HepG2 (cell line): Measurements from ENCODE around the gene KIAA1958. TPM values are rescaled to one million over a fixed set of nuclear protein-coding genes. Genes with fewer than 3 reads are reported as not detected.

Experiments used
- ATAC-seq: fragments of 200-7000 bp; cut with Tn5 transposase; 3 replicates; pipeline ENCODE4 v1.9.1; 2020; ENCODE audit warnings: mild to moderate bottlenecking, moderate library complexity
- BruUV-seq: library from RNA; stranded (reverse); fragments of 400-500 nt; replicated peaks from 2 replicates; lab custom pipeline; 2021; lab: Mats Ljungman, UMichigan
- CTCF ChIA-PET: fragments of 300-600 bp; formaldehyde crosslinking; extraction: SDS; loops from one replicate; lab custom pipeline; 2021; ENCODE audit warnings: low total read pairs, inconsistent platforms, low intra/inter-chr PET ratio; lab: Yijun Ruan, JAX
- POLR2A ChIA-PET: fragments of 350-600 bp; sonication (Branson Sonifier 250); formaldehyde crosslinking; loops from one replicate; lab custom pipeline; 2020; ENCODE audit warnings: antibody characterized with exemption, inconsistent platforms; lab: Yijun Ruan, JAX
- DNase-seq: peaks from one replicate; pipeline ENCODE4 v3.0.0-alpha.2; 2015; ENCODE audit warnings: low spot score
- FAIRE-seq: peaks from 3 replicates; lab custom pipeline; 2011; peaks lifted over from hg19 to GRCh38; lab: Jason Lieb, UNC
- H2AFZ ChIP-seq: one replicate; pipeline ENCODE4 v1.6.1; 2011; ENCODE audit warnings: low read length, inconsistent platforms
- H3K27ac ChIP-seq: fragments of 300-600 bp; 3 replicates; pipeline ENCODE4 v1.8.0; 2011; ENCODE audit warnings: mixed run types, mild to moderate bottlenecking, mixed read lengths, low read length, inconsistent platforms; ENCODE audit not compliant: insufficient read depth; ENCODE audit errors: extremely low read length
- H3K27me3 ChIP-seq, 2 experiments: fragments of 200-600 bp in 1 of 2; 2 replicates in 1 of 2; 3 replicates in 1 of 2; pipeline versions ENCODE4 v1.6.0 to v1.8.0; 2011; ENCODE audit warnings: low read length in 2 of 2, mild to moderate bottlenecking in 2 of 2, moderate library complexity in 2 of 2, inconsistent platforms in 1 of 2; ENCODE audit not compliant: insufficient read depth in 2 of 2, control insufficient read depth in 1 of 2
- H3K36me3 ChIP-seq, 2 experiments: fragments of 200-600 bp in 1 of 2; replicated peaks in 1 of 2; 2 replicates in 1 of 2; 3 replicates in 1 of 2; pipeline versions ENCODE4 v1.5.1 to v1.8.0; 2011; ENCODE audit warnings: low read length in 2 of 2, inconsistent platforms in 1 of 2; ENCODE audit not compliant: insufficient read depth in 2 of 2, control insufficient read depth in 1 of 2
- H3K4me1 ChIP-seq: 2 replicates; pipeline ENCODE4 v1.5.1; 2012; ENCODE audit warnings: low read length, inconsistent platforms; ENCODE audit not compliant: insufficient read depth
- H3K4me2 ChIP-seq: 2 replicates; pipeline ENCODE4 v1.6.0; 2011; ENCODE audit warnings: low read depth, low read length, inconsistent platforms
- H3K4me3 ChIP-seq, 3 experiments: fragments of 200-600 bp in 1 of 3; sonication (generic), shearing (Covaris generic) in 1 of 3; replicated peaks in 1 of 3; 2 replicates each; pipeline ENCODE4 v1.5.1; 2011 to 2016; ENCODE audit warnings: low read length in 3 of 3, inconsistent platforms in 2 of 3, low read depth in 2 of 3, mild to moderate bottlenecking in 2 of 3, control low read depth in 1 of 3, mixed read lengths in 1 of 3; ENCODE audit not compliant: insufficient read depth in 1 of 3
- H3K79me2 ChIP-seq: one replicate; pipeline ENCODE4 v1.6.1; 2011; ENCODE audit warnings: low read length, inconsistent platforms; ENCODE audit not compliant: insufficient read depth
- H3K9ac ChIP-seq: 2 replicates; pipeline ENCODE4 v1.6.0; 2011; ENCODE audit warnings: mild to moderate bottlenecking, low read depth, low read length, inconsistent platforms; ENCODE audit not compliant: insufficient read depth
- H3K9me3 ChIP-seq: 2 replicates; pipeline ENCODE4 v1.5.1; 2012; ENCODE audit warnings: mild to moderate bottlenecking, low read length
- H4K20me1 ChIP-seq: 2 replicates; pipeline ENCODE4 v1.6.0; 2011; ENCODE audit warnings: inconsistent platforms, mild to moderate bottlenecking, low read length, moderate library complexity; ENCODE audit not compliant: insufficient read depth
- ASH2L ChIP-seq: fragments of 300-600, 200-600 bp; sonication (generic); IDR thresholded peaks from 2 replicates; pipeline ENCODE4 v1.7.0; 2017; ENCODE audit warnings: low read depth, mild to moderate bottlenecking, moderate library complexity, mixed read lengths, low read length; ENCODE audit not compliant: insufficient read length
- ATF1 ChIP-seq: IDR thresholded peaks from 2 replicates; pipeline ENCODE4 v1.6.1; 2016; ENCODE audit warnings: mild to moderate bottlenecking, control low read depth
- EP300 ChIP-seq, 3 experiments: sonication (generic) in 1 of 3; formaldehyde crosslinking in 1 of 3; IDR thresholded peaks; 2 replicates each; pipeline versions ENCODE4 v1.5.1 to v1.6.1; 2011 to 2020; ENCODE audit warnings: low read depth in 2 of 3, low read length in 2 of 3, borderline replicate concordance in 1 of 3, improper control_type of control experiment in 1 of 3, mild to moderate bottlenecking in 1 of 3, missing genetic modification reagents in 1 of 3, moderate library complexity in 1 of 3
- NFYC ChIP-seq: IDR thresholded peaks from 2 replicates; pipeline ENCODE4 v1.6.1; 2016; ENCODE audit warnings: missing genetic modification reagents, missing compliant biosample characterization
- PAXIP1 ChIP-seq: sonication (generic); formaldehyde crosslinking; conservative IDR thresholded peaks from 2 replicates; pipeline ENCODE4 v1.4.0; 2020; ENCODE audit warnings: mild to moderate bottlenecking, missing genetic modification reagents, moderate library complexity
- PLRG1 ChIP-seq: fragments of 450-650 bp; conservative IDR thresholded peaks from 2 replicates; pipeline ENCODE4 v1.6.1; 2016
- RAD51 ChIP-seq: fragments of 450-650 bp; IDR thresholded peaks from 2 replicates; pipeline ENCODE4 v1.6.1; 2016; ENCODE audit warnings: borderline replicate concordance
- RBM22 ChIP-seq: fragments of 200-400 bp; formaldehyde crosslinking; optimal IDR thresholded peaks from 2 replicates; pipeline ENCODE3; 2017; ENCODE audit warnings: mild to moderate bottlenecking, low read length, moderate library complexity
- RELA ChIP-seq: sonication (generic); formaldehyde crosslinking; IDR thresholded peaks from 2 replicates; pipeline ENCODE4 v1.4.0; 2020; ENCODE audit warnings: missing genetic modification reagents
- SMARCC2 ChIP-seq: fragments of 450-650 bp; IDR thresholded peaks from 2 replicates; pipeline ENCODE4 v1.6.1; 2017; ENCODE audit warnings: antibody characterized with exemption, mild to moderate bottlenecking
- XBP1 ChIP-seq: sonication (generic); formaldehyde crosslinking; IDR thresholded peaks from 2 replicates; pipeline ENCODE4 v1.5.0; 2020; ENCODE audit warnings: missing genetic modification reagents
- ZBED4 ChIP-seq: sonication (generic); formaldehyde crosslinking; IDR thresholded peaks from 2 replicates; pipeline ENCODE4 v1.4.0; 2020; ENCODE audit warnings: missing genetic modification reagents, borderline replicate concordance
- ZFP90 ChIP-seq: sonication (generic); formaldehyde crosslinking; IDR thresholded peaks from 2 replicates; pipeline ENCODE4 v1.8.0; 2022; ENCODE audit warnings: missing genetic modification reagents, mild to moderate bottlenecking, inconsistent platforms, borderline replicate concordance
- ZNF781 ChIP-seq: sonication (generic); formaldehyde crosslinking; IDR thresholded peaks from 2 replicates; pipeline ENCODE4 v1.5.1; 2020; ENCODE audit warnings: borderline replicate concordance, mild to moderate bottlenecking, missing genetic modification reagents; ENCODE audit errors: not compliant biosample characterization
- WGBS: methylation state at CpG from one replicate; pipeline ENCODE4 v1.1.6; 2017; ENCODE audit warnings: low lambda C conversion rate; 5-methylcytosine and 5-hydroxymethylcytosine counted together
- in situ Hi-C: cut with HindIII; loops from 2 replicates; pipeline ENCODE4 v1.10.0; 2017; ENCODE audit warnings: low pct_unique_long_range_greater_than_20kb; ENCODE audit not compliant: extremely low pct_ligation_motif_present
- intact Hi-C: fragments of 100-400 bp; cut with micrococcal nuclease; formaldehyde crosslinking; loops from one replicate; pipeline ENCODE4 v1.10.0; 2022; ENCODE audit not compliant: unreplicated experiment
- polyA plus RNA-seq, 8 experiments: library from polyadenylated mRNA; depleted of rRNA in 3 of 8; stranded (reverse) in 7 of 8; unstranded in 1 of 8; fragments of >200 nt; fragmentation: Illumina TruSeq in 4 of 8; extraction: Trizol in 4 of 8; gene quantifications; 2 replicates each; pipeline versions ENCODE4 v1.2.1 to v1.2.3, GENCODE V29; 2011 to 2016; ENCODE audit warnings: low read depth in 4 of 8, missing spikeins in 1 of 8, mixed read lengths in 1 of 8; ENCODE audit not compliant: insufficient read depth in 1 of 8
- total RNA-seq, 5 experiments: library from RNA; depleted of rRNA; stranded (reverse); fragments of >200 nt; fragmentation: Illumina TruSeq; extraction: Trizol; gene quantifications; 2 replicates each; pipeline ENCODE4 v1.2.3, GENCODE V29; 2016; ENCODE audit warnings: low read depth in 1 of 5

The KIAA1958 gene
- total and polyA plus RNA-seq, 2 of the 13 experiments (the other 11 are each of a cell fraction or from before 2014, with no cell fraction given), result 8.5 to 10.3 TPM

DNA sequence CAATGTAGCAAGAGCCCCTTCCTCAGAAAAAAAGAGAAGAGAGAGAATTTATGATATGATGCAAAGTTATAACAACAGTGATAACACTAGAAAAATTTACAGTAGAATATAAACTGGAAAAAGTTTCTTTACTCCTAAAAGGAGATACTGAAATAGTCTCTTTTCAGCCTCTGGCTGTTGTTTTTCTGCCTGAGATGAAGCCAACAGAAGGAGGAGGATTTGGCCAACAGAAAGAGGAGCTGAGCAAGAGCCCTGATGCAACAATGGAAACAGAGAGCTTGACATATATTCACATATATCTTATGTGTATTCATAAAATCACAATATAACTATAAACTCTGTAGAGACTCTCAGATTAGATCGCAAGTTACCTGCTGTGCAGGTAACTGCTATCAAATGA is 122.2 kb downstream of the KIAA1958 start (continued):
- TF ChIP-seq PAXIP1 (CRISPR knock-in tag) (no peak), ATF1 (no peak)

DNA sequence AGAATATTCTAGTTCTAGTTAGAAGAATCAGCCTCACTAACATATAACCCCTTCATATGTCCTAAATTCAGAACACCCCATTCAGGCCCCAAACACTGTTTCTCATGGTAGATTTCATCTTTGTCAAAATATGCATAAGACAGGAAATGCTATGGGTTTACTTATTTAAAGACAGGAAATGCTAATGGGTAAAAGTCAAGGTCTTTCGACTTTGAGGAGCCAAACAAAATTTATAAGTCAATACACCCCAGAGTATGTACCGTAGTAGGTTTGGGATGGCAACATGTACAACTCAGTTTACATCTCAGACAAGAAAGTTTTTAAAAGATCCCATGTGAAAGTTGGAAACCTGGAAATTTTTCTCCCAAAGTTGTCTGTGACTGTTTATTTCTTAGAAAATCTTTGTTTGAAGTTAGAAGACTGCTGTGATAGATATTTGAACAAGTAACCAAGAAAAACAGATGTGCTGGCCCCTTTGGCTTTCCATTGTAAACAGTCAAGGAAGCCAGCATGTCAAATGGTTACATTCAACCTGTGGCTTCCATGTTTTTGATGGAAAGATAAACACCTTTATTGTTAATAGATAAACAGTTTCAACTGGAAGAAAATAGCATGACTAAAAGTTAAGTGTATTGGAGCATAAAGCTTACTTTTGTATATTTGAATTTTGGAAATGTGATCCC is 129.1 kb downstream of the KIAA1958 start:
- no peak for DNase-seq
- BruUV-seq, result no TSS peak
- ChIA-PET POLR2A (no interaction called here), CTCF (no interaction called here)
- WGBS, result 93% methylated on average over 2 of the region's 2 CpGs
- Histone ChIP-seq H3K27me3 (no peaks in the 10 kb centered on the region), H3K9ac (no peak overlapping the region), H3K4me3 (no peak overlapping the region), H3K27ac (no peak overlapping the region), H3K9me3 (no peaks in the 10 kb centered on the region), H3K4me1 (peaks cover 14% of the 10 kb centered on the region), H3K79me2 (no peaks in the 10 kb centered on the region), H3K36me3 (peaks cover 7 to 17% of the 10 kb centered on the region in 2 experiments), H2AFZ (no peak overlapping the region), H4K20me1 (no peaks in the 10 kb centered on the region), H3K4me2 (no peak overlapping the region)
- in situ Hi-C loops, result no loop called here
- no peak for ATAC-seq
- intact Hi-C loops, result no loop called here
- FAIRE-seq, result no peak
- TF ChIP-seq ZBED4 (CRISPR knock-in tag), result no peak
- TF ChIP-seq PLRG1, result no peak
- no peak for TF ChIP-seq ZNF781 (CRISPR knock-in tag)
- no peak for TF ChIP-seq XBP1
- TF ChIP-seq ASH2L, result no peak
- TF ChIP-seq SMARCC2, result no peak
- TF ChIP-seq ZFP90 (CRISPR knock-in tag), result no peak
- TF ChIP-seq RELA (CRISPR knock-in tag), result no peak
- no peak for TF ChIP-seq RAD51
- TF ChIP-seq NFYC, result no peak
- TF ChIP-seq RBM22, result no peak
- peak in 1 of 2 experiments; percentile 32; a peak in 1 of 4 replicates for TF ChIP-seq EP300 (IDR thresholded peaks at IDR 0.05; ENCODE audit: low read depth in 2 of 2, low read length in 2 of 2)
- TF ChIP-seq EP300 (CRISPR knock-in tag; IDR thresholded peaks at IDR 0.05; ENCODE audit: borderline replicate concordance), result no peak
